Thyroid gland (tissue), 4 donors: ENCODE results near the gene OCA2.

Experiments
- POLR2A ChIP-seq, 2 donors: fragments of 450-650 bp; IDR thresholded peaks; one replicate each; pipeline ENCODE4 v1.6.1; 2017; ENCODE audit warnings: antibody characterized with exemption in 2 of 2, mild to moderate bottlenecking in 2 of 2, moderate library complexity in 1 of 2
- TF ChIP-seq, protein P1 (sequence below), 6 experiments: fragments of 200-600 bp in 3 of 6; fragments of 450-650 bp in 3 of 6; sonication (generic) in 3 of 6; IDR thresholded peaks; one replicate each; pipeline ENCODE4 v1.5.1; 2016 to 2019; ENCODE audit warnings: antibody characterized with exemption in 6 of 6, mild to moderate bottlenecking in 2 of 6, inconsistent platforms in 1 of 6, moderate library complexity in 1 of 6

DNA sequence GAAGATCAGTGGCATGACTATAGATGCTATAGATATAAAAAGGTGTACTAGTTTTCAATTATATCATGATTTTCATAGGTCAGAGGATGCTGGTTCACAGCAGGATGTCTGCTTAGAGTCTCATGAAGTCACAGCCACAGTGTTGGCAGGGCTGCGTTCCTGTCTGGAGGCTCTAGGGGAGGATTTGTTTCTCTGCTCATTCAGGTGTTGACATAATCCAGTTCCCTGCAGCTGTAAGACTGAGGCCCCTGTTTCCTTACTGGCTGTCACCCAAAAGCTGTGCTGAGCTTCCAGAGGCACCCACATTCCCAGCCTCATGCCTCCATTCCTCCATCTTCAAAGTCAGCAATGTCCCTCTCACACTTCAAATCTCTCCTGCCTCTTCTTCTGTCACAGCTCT is 170.7 kb downstream of the OCA2 start:
- no peak for TF ChIP-seq POLR2A (IDR thresholded peaks at IDR 0.05)
- TF ChIP-seq, protein P1, sequence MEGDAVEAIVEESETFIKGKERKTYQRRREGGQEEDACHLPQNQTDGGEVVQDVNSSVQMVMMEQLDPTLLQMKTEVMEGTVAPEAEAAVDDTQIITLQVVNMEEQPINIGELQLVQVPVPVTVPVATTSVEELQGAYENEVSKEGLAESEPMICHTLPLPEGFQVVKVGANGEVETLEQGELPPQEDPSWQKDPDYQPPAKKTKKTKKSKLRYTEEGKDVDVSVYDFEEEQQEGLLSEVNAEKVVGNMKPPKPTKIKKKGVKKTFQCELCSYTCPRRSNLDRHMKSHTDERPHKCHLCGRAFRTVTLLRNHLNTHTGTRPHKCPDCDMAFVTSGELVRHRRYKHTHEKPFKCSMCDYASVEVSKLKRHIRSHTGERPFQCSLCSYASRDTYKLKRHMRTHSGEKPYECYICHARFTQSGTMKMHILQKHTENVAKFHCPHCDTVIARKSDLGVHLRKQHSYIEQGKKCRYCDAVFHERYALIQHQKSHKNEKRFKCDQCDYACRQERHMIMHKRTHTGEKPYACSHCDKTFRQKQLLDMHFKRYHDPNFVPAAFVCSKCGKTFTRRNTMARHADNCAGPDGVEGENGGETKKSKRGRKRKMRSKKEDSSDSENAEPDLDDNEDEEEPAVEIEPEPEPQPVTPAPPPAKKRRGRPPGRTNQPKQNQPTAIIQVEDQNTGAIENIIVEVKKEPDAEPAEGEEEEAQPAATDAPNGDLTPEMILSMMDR (IDR thresholded peaks at IDR 0.05): no peak
